Prostate gland (tissue), 2 donors: ENCODE measurements around the gene TRIP4. TPM values are rescaled to one million over a fixed set of nuclear protein-coding genes. Genes with fewer than 3 reads are reported as not detected.
"Not testable (repeated sequence)": the region's sequence is repeated elsewhere in the genome, so short reads cannot be mapped to it uniquely, and the experiment has no call there.

Experiments
- DNase-seq: peaks from one replicate; pipeline ENCODE4 v3.0.0-alpha.2; 2019; ENCODE audit warnings: low spot score
- H3K27ac ChIP-seq, 2 donors: fragments of 200-600 bp; sonication (generic); 2 replicates each; pipeline ENCODE4 v1.5.1; 2017 to 2019
- H3K27me3 ChIP-seq: fragments of 200-600 bp; sonication (generic); replicated peaks from 2 replicates; pipeline ENCODE4 v1.5.1; 2019; ENCODE audit not compliant: insufficient read depth
- H3K36me3 ChIP-seq, 2 donors: fragments of 200-600 bp; sonication (generic); 1 replicate in 1 of 2; 2 replicates in 1 of 2; pipeline versions ENCODE4 v1.5.1 to v1.8.1; 2017 to 2019
- H3K4me1 ChIP-seq: fragments of 200-600 bp; sonication (generic); replicated peaks from 2 replicates; pipeline ENCODE4 v1.5.1; 2019
- H3K4me3 ChIP-seq, 2 donors: fragments of 200-600 bp; sonication (generic); 2 replicates each; pipeline ENCODE4 v1.5.1; 2017 to 2019
- H3K9me3 ChIP-seq: fragments of 200-600 bp; sonication (generic); 2 replicates; pipeline ENCODE4 v1.5.1; 2017
- POLR2A ChIP-seq: fragments of 450-650 bp; IDR thresholded peaks from one replicate; pipeline ENCODE4 v1.6.1; 2016; ENCODE audit warnings: antibody characterized with exemption, mild to moderate bottlenecking
- POLR2AphosphoS5 ChIP-seq: sonication (generic); formaldehyde crosslinking; IDR thresholded peaks from one replicate; pipeline ENCODE4 v1.6.1; 2017; ENCODE audit warnings: antibody characterized with exemption
- WGBS: methylation state at CpG from one replicate; pipeline ENCODE4 v1.1.5; 2018; 5-methylcytosine and 5-hydroxymethylcytosine counted together
- intact Hi-C: fragments of 100-400 bp; cut with DNase I; formaldehyde crosslinking; loops from one replicate; pipeline ENCODE4 v1.14.2; 2022
- total RNA-seq, 2 donors: library from RNA; depleted of rRNA; stranded (reverse); fragments of >200 nt; gene quantifications; one replicate each; pipeline ENCODE4 v1.1.0, GENCODE V29; 2016
- TF ChIP-seq, protein P1 (sequence below), 4 experiments: fragments of 200-600 bp in 2 of 4; fragments of 450-650 bp in 2 of 4; sonication (generic) in 2 of 4; IDR thresholded peaks; 1 replicate in 3 of 4; 2 replicates in 1 of 4; pipeline ENCODE4 v1.5.1; 2016 to 2019; ENCODE audit warnings: antibody characterized with exemption in 4 of 4, mild to moderate bottlenecking in 2 of 4, moderate library complexity in 2 of 4

Gene TRIP4
- total RNA-seq, 2 donors from 2014 or later = 14.6 to 17.6 TPM

DNA sequence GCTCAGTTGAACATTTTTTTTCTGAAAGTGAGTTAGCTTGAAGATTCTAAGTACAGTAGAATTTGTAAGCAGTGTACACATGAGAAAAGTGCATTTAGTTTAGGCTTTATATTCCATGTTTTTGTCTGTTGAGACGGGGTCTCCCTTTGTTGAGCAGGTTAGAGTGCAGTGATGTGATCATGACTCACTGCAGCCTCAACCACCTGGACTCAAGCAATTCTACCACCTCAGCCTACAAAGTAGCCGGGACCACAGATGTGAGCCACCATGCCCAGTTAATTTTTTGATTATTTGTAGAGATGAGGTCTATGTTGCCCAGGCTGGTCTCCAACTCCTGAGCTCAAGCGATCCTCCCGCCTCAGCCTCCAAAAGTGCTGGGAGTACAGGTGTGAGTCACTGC is 26.4 kb upstream of the TRIP4 start:
- Histone ChIP-seq H3K9me3 (no peaks in the 10 kb centered on the region), H3K27ac (no peak overlapping the region), H3K4me1 (no peaks in the 10 kb centered on the region), H3K4me3 (no peak overlapping the region), H3K27me3 (no peaks in the 10 kb centered on the region), H3K36me3 (no peaks in the 10 kb centered on the region)
- intact Hi-C loops = no loop called here
- 96% methylated on average over 4 of the region's 4 CpGs for WGBS
- no peak for DNase-seq
- no peak for TF ChIP-seq POLR2A
- TF ChIP-seq POLR2AphosphoS5 = no peak

DNA sequence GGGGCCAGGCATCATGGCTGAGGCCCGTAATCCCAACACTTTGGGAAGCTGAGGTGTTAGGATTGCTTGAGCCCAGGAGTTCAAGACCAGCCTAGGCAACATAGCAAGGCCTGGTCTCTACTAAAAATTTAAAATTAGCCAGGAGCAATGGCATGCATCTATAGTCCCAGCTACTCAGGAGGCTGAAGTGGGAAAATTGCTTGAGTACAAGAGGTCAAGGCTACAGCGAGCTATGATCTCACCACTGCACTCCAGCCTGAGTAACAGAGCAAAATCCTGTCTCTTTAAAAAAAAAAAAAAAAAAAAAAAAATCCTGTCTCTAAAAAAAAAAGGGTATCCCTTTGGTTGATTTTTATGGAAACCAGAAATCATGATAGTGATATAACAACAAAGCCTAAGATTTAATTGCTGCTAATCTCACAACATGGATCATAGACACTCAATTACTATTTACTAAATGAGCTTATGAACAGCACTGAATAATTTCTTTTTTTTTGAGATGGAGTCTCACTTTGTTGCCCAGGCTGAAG is 18.5 kb upstream of the TRIP4 start:
- no peak for DNase-seq
- Histone ChIP-seq H3K36me3 (no peaks in the 10 kb centered on the region), H3K9me3 (no peaks in the 10 kb centered on the region), H3K27ac (no peak overlapping the region), H3K4me3 (no peak overlapping the region), H3K4me1 (no peaks in the 10 kb centered on the region), H3K27me3 (no peaks in the 10 kb centered on the region)
- 91% methylated on average over 2 of the region's 2 CpGs for WGBS
- no peak for TF ChIP-seq POLR2AphosphoS5
- TF ChIP-seq, protein P1, sequence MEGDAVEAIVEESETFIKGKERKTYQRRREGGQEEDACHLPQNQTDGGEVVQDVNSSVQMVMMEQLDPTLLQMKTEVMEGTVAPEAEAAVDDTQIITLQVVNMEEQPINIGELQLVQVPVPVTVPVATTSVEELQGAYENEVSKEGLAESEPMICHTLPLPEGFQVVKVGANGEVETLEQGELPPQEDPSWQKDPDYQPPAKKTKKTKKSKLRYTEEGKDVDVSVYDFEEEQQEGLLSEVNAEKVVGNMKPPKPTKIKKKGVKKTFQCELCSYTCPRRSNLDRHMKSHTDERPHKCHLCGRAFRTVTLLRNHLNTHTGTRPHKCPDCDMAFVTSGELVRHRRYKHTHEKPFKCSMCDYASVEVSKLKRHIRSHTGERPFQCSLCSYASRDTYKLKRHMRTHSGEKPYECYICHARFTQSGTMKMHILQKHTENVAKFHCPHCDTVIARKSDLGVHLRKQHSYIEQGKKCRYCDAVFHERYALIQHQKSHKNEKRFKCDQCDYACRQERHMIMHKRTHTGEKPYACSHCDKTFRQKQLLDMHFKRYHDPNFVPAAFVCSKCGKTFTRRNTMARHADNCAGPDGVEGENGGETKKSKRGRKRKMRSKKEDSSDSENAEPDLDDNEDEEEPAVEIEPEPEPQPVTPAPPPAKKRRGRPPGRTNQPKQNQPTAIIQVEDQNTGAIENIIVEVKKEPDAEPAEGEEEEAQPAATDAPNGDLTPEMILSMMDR (IDR thresholded peaks at IDR 0.05) = no peak
- no peak for TF ChIP-seq POLR2A
- intact Hi-C loops = no loop called here

DNA sequence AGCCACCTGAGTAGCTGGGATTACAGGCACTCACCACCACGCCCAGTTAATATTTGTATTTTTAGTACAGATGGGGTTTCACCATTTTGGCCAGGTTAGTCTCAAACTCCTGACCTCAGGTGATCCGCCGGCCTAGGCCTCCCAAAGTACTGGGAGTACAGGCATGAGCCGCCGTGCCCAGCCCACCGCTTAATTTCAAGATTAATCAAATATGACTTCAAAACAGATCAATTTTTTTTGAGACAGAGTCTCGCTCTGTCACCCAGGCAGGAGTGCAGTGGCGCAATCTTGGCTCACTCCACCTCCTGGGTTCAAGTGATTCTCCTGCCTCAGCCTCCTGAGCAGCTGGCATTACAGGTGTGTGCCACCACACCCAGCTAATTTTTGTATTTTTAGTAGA is 16.3 kb upstream of the TRIP4 start:
- H3K27ac ChIP-seq, H3K4me1 ChIP-seq, H3K36me3 ChIP-seq, H3K4me3 ChIP-seq, DNase-seq, intact Hi-C loops, H3K9me3 ChIP-seq, H3K27me3 ChIP-seq: not testable (repeated sequence)
- 99% methylated on average over 8 of the region's 8 CpGs for WGBS

DNA sequence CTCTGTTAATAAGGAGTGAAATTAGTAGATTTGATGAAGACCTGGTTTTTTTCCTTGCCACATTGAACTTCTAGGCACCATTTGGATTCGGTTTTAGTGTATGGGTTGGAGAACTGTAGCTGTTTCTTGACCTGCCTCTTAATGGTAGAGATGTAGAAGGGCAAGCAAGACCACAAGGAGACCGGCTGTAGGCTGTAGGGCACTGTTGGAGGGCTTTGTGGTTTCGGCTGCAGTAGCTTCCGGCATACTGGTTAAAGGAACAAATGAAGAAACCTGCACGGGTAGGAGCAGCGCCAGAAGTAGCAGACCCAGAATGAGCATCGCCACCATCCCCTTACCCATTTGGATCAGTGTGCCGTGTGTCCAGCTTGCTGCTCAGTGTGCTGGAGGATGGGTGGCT is 14.3 kb upstream of the TRIP4 start:
- Histone ChIP-seq H3K4me3 (no peak overlapping the region), H3K36me3 (no peaks in the 10 kb centered on the region), H3K9me3 (no peaks in the 10 kb centered on the region), H3K27ac (no peak overlapping the region), H3K4me1 (no peaks in the 10 kb centered on the region), H3K27me3 (no peaks in the 10 kb centered on the region)
- intact Hi-C loops = no loop called here
- no peak for TF ChIP-seq POLR2A
- TF ChIP-seq, protein P1 (IDR thresholded peaks at IDR 0.05) = no peak
- TF ChIP-seq POLR2AphosphoS5 = no peak
- DNase-seq = no peak
- 94% methylated on average over 8 of the region's 8 CpGs for WGBS

DNA sequence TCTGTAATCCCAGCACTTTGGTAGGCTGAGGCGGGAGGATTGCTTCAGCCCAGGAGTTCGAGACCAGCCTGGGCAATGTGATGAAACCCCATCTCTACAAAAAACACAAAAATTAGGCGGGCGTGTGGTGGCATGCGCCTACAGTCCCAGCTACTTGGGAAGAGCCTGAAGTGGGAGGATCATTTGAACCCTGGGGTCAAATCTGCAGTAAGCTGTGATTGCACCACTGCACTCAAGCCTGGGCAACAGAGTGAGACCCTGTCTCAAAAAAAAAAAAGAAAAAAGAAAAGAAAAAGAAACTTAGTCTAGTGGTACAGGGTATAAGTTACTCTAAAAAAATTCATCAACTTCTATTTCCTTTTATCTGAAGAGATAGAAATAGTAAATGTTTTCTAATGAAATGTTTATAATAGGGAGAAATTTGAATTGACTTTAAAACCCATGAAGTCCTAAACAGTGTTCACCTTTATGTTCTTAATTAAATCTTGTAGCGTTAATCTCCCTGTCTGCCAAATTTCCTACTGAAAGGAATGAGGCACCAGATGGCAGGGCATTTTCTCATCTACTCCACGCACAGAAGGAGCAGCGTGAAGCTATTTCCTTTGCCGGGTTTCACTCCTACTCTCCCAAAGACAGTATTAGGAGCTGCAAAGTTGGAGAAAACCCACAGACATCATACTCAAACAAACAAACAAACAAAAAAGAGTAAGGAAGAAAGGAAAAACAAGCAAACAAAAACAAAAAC is 8.2 kb upstream of the TRIP4 start:
- WGBS = 63% methylated on average over 9 of the region's 9 CpGs
- H3K36me3 ChIP-seq = no peaks in the 10 kb centered on the region
- H3K27ac ChIP-seq = no peak overlapping the region
- DNase-seq = no peak
- H3K9me3 ChIP-seq = no peaks in the 10 kb centered on the region
- TF ChIP-seq, protein P1 (IDR thresholded peaks at IDR 0.05) = no peak
- TF ChIP-seq POLR2AphosphoS5 (no peak), POLR2A (no peak)
- no peak overlapping the region for H3K4me3 ChIP-seq
- H3K4me1 ChIP-seq = no peaks in the 10 kb centered on the region
- intact Hi-C loops = no loop called here
- no peaks in the 10 kb centered on the region for H3K27me3 ChIP-seq

DNA sequence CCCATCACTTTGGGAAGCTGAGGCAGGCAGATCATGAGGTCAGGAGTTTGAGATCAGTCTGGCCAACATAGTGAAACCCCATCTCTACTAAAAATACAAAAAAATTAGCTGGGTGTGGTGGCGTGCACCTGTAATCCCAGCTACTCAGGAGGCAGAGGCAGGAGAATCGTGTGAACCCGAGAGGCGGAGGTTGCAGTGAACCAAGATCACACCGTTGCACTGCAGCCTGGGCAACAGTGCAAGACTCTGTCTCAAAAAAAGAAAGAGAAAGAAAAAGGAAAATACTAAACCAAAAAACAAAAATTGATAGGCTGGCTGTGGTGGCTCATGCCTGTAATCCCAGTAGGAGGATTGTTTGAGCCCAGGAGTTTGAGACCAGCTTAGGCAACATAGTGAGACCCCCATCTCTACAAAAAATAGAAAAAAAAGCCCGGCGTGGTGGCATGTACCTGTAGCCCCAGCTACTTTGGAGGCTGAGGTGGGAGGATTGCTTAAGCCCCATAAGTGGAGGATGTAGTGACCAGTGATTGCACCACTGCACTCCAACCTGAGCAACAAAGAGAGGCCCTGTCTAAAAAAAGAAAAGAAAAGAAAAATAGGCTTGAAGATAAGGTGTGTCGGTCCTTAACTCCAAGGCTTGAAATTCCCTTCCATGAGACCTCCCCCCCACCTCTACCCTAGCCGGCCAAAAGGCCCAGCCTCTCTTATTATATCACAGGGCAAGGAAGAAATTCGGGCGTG is 7.3 kb upstream of the TRIP4 start:
- H3K27ac ChIP-seq, H3K9me3 ChIP-seq, H3K27me3 ChIP-seq, H3K4me3 ChIP-seq, DNase-seq, intact Hi-C loops, H3K4me1 ChIP-seq, H3K36me3 ChIP-seq: not testable (repeated sequence)
- WGBS = 56% methylated on average over 11 of the region's 11 CpGs
